Mucosa of rectum (tissue), 2 donors: Measurements from ENCODE around the gene TNRC6C.

Source experiments
- H3K27ac ChIP-seq, 2 donors: one replicate each; pipeline ENCODE4 v1.7.0; 2013; ENCODE audit warnings: inconsistent platforms in 2 of 2, low read depth in 2 of 2, low read length in 2 of 2
- H3K27me3 ChIP-seq, 2 donors: one replicate each; pipeline ENCODE4 v1.7.0; 2013; ENCODE audit warnings: low read length in 2 of 2; ENCODE audit not compliant: control insufficient read depth in 2 of 2, insufficient read depth in 2 of 2
- H3K36me3 ChIP-seq, 2 donors: one replicate each; pipeline ENCODE4 v1.7.0; 2013; ENCODE audit warnings: low read length in 2 of 2; ENCODE audit not compliant: control insufficient read depth in 2 of 2, insufficient read depth in 2 of 2
- H3K4me1 ChIP-seq, 2 donors: one replicate each; pipeline ENCODE4 v1.7.0; 2013; ENCODE audit warnings: low read length in 2 of 2, mild to moderate bottlenecking in 1 of 2; ENCODE audit not compliant: control insufficient read depth in 2 of 2, insufficient read depth in 2 of 2
- H3K4me3 ChIP-seq, 2 donors: one replicate each; pipeline ENCODE4 v1.7.0; 2013; ENCODE audit warnings: low read length in 2 of 2
- H3K9ac ChIP-seq, 2 donors: one replicate each; pipeline ENCODE4 v1.7.0; 2013; ENCODE audit warnings: low read length in 2 of 2, low read depth in 1 of 2, mild to moderate bottlenecking in 1 of 2
- H3K9me3 ChIP-seq, 2 donors: one replicate each; pipeline ENCODE4 v1.7.0; 2013; ENCODE audit warnings: low read length in 2 of 2; ENCODE audit not compliant: control insufficient read depth in 2 of 2
- donor health status: healthy.
- donor health status: Normal muscosa, but diverticular disease.

The TNRC6C gene

DNA sequence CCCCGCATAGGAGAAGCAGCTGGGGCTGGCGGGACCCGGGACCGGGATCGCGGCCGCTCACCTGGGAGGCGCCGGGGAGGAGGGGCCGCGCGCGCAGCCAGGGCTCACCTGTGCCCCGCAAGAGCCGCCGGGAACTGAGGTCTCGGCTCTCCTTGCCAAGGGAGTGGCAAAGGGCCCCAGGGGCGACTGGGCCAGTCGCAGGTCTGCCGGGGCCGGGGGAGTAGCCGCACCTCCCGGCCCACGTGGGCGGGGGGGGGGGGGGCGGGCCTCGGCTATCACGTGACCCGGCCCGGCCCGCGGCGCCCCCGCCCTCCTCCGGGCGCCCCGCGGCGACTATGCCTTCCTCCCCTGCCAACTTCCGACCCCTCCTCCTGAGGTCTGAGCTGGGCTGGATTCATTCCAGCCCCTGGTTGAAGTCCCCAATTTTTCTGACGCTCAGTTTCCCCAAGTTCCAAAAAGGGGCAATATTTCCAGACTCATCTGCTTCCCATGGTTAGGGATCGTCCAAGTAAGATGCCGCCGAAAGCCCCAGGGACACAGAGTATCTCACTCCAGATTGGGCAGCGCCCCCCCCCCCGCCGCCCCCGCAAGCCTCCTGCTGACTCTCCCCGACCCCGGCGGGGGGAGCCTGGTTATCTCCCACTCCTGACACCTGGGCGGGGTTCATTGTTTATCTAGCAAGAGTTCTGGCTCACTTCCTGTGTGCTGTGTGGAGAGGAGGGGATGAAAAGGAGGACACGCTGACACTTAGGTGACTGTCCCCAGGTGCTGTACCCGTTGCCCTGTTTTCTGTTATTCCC lies 170.2 kb downstream of the TNRC6C start, which contains the start of gene TMC6:
Gene TMC6, minus strand, starts transcription at position 205 of the 800 bp plus-strand sequence. CDS start 1,923 bp downstream, outside the sequence.
- peak within 1 kb of the TSS; percentile 76 for H3K4me3 ChIP-seq
- H3K27ac ChIP-seq: peak within 1 kb of the TSS; percentile 86 to 90
- peak within 1 kb of the TSS; percentile 76 to 85 for H3K9ac ChIP-seq
- peaks cover 2 to 8% of the 10 kb centered on the region in 2 donors for H3K36me3 ChIP-seq
- no peaks in the 10 kb centered on the region for H3K27me3 ChIP-seq
- peaks cover 42 to 47% of the 10 kb centered on the region in 2 donors for H3K4me1 ChIP-seq
- no peaks in the 10 kb centered on the region for H3K9me3 ChIP-seq

DNA sequence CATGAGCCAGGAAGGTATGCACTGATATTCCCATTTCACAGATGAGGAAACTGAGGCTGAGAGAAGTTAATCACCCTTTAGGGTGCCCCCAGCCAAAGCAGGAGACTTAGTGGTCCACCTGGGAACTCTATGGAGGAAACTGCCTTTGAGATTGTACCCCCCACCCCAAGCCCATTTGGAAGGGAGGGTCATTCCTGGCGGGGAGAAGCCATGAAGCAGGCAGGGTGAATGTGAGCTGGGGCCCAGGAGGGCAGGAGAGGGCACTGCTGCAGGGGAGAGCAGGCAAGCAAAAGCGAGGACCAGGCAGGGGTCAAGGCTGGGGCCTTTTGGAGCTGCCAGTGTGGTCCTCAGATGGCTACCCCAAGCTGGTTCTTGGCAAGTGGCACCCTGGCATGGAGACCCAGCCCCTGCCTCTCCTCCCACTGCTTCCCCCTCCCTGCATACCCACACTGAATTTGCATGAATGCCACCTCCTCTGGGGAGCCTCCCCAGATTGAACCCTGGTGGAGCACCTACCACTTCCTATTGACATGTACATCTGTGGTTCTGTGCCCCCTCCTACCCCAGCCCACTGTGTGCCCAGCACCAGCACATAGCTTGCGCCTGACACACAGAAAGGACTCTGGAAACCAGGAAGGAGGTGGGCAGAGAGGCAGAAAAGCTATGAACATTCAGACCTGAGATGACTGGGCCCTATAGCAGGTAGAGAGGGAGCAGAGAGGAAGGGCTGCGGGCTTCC lies 171.0 kb downstream of the TNRC6C start:
- H3K27ac ChIP-seq: peak overlapping the region; percentile 48 to 90
- peaks cover 0 to 7% of the 10 kb centered on the region in 2 donors for H3K36me3 ChIP-seq
- H3K4me1 ChIP-seq: peaks cover 44 to 51% of the 10 kb centered on the region in 2 donors
- no peaks in the 10 kb centered on the region for H3K27me3 ChIP-seq
- peak overlapping the region; percentile 3 to 32 for H3K9ac ChIP-seq
- H3K4me3 ChIP-seq: peak overlapping the region; percentile 68 to 76
- H3K9me3 ChIP-seq: no peaks in the 10 kb centered on the region

DNA sequence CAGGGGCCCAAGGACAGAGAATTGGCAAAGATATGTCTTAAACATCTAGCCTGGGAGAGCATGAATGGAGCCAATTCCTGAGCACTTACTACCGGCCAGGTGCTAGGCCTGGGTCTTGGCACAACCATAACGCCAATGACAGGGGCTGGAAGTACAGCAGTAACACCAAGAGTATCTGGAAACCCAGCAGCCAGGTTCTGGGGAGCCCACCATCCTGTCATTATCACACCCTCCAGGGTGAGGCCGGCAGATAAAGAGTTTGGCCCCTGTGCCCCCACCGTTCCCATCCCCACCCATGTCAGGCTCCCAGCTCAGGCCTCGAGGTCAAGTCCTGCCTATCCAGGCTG lies 171.6 kb downstream of the TNRC6C start:
- no peaks in the 10 kb centered on the region for H3K27me3 ChIP-seq
- peaks cover 0 to 6% of the 10 kb centered on the region in 2 donors for H3K36me3 ChIP-seq
- no peaks in the 10 kb centered on the region for H3K9me3 ChIP-seq
- H3K9ac ChIP-seq: no peak overlapping the region
- peak overlapping the region; percentile 41 to 50 for H3K4me3 ChIP-seq
- H3K4me1 ChIP-seq: peaks cover 43 to 48% of the 10 kb centered on the region in 2 donors
- H3K27ac ChIP-seq: peak overlapping the region; percentile 48 to 90

DNA sequence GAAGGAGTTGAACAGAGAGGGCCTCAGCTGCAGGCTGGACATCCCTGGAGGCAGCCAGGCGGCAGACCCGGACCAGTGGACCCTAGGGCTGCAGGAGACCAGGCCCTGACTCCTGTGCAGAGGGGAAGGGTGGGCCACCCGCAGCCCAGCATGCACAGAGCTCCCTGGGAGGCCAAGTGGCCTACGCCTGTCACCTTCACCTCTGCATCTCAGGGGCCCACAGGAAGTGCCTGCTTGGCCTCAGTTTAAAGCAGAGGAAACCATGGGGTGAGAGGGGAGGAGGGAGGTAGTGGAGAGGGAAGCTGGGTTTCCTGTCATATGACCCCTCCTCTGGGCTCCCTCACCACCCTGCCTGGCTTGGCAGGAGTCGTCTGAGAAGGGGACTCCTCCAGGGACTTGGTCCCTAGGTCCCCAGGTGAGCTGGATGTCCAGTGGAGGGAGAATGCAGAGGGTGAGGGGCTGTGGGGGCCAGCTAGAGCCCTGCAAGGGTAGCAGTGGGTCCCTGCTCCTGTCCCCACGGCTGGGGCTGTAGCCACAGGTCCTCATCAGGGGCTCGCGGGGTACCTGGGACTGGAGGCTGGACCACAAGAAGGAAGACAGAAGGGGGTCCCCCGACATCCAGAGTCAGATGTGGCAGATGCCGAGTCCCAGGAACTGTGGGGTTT lies 172.1 kb downstream of the TNRC6C start, which contains the start of gene TMC8:
Gene TMC8, plus strand, starts transcription at position 335 of the 665 bp plus-strand sequence. CDS start 818 bp downstream, outside the sequence.
- H3K4me3 ChIP-seq: peak within 1 kb of the TSS; percentile 41 to 70
- no peaks in the 10 kb centered on the region for H3K9me3 ChIP-seq
- peaks cover 40 to 48% of the 10 kb centered on the region in 2 donors for H3K4me1 ChIP-seq
- H3K27me3 ChIP-seq: no peaks in the 10 kb centered on the region
- peak within 1 kb of the TSS; percentile 48 to 90 for H3K27ac ChIP-seq
- peak within 1 kb of the TSS; percentile 18 to 41 for H3K9ac ChIP-seq
- H3K36me3 ChIP-seq: peaks cover 0 to 7% of the 10 kb centered on the region in 2 donors

DNA sequence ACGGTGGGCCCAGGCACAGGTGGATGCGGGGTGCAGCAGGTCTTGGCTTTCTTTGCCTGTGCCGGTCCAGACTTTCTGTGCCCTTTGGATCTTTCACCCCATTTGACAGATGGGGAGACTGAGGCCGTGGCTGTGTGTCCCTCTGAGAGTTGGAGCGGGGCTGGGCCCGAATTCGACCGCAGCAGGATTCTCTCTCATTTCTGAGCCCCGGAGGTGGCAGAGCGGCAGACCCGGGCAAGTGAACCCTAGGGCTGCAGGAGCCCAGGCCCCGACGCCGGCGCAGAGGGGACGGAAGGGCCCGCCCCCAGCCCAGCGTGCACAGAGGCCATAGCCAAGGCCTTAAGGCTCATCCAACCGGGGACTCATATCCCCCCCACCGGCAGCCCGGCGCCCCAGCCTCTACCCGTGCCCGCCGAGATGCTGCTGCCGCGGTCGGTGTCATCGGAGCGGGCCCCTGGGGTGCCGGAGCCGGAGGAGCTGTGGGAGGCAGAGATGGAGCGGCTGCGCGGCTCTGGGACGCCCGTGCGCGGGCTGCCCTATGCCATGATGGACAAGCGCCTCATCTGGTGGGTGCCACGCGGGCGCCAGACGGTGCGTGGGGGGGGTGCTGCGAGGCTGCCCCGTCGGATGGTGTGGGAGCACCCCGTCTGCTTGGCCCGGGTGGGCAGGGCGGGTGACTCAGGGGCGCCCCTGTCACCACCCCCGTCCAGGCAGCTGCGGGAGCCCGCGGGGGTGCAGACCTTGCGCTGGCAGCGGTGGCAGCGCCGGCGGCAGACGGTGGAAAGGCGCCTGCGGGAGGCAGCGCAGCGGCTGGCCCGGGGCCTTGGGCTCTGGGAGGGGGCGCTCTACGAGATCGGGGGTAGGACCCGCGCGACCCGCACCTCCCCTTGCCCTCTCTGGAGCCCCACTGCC lies 172.9 kb downstream of the TNRC6C start:
- Histone ChIP-seq H3K9me3 (no peaks in the 10 kb centered on the region), H3K4me1 (peaks cover 35 to 41% of the 10 kb centered on the region in 2 donors), H3K36me3 (peaks cover 0 to 7% of the 10 kb centered on the region in 2 donors), H3K27ac (peak overlapping the region; percentile 48 to 90), H3K27me3 (no peaks in the 10 kb centered on the region), H3K9ac (peak overlapping the region; percentile 18 to 41), H3K4me3 (peak overlapping the region; percentile 46 to 70)

DNA sequence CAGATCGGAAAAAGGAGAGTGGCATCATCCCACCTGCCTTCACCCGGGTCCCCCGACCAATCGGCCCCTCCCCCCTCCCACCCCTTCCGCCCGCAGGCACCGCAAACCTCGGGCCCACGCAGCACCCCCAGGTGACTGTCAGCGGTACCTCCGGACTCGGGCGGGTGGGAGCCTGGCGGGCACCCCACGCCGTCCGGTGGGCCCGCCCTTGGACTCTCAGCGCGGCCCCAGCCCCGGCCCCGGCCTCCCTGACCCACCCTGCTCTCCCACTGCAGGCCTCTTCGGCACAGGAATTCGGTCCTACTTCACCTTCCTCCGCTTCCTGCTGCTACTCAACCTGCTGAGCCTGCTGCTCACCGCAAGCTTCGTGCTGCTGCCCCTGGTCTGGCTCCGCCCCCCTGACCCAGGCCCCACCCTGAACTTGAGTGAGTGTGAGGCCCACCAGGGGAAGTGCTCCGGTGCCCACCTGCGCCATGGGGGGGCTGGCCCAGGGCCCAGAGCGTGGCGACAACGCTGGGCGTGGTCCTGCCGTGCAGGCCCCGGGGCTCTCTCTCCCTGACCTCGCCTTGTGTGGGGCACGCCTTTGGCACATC lies 173.7 kb downstream of the TNRC6C start:
- H3K9me3 ChIP-seq: no peaks in the 10 kb centered on the region
- peaks cover 0 to 7% of the 10 kb centered on the region in 2 donors for H3K36me3 ChIP-seq
- H3K4me3 ChIP-seq: peak overlapping the region; percentile 46 to 48
- peak overlapping the region in 1 of 2 donors; percentile 14 for H3K9ac ChIP-seq
- peaks cover 30 to 38% of the 10 kb centered on the region in 2 donors for H3K4me1 ChIP-seq
- peak overlapping the region; percentile 3 to 90 for H3K27ac ChIP-seq
- H3K27me3 ChIP-seq: no peaks in the 10 kb centered on the region

DNA sequence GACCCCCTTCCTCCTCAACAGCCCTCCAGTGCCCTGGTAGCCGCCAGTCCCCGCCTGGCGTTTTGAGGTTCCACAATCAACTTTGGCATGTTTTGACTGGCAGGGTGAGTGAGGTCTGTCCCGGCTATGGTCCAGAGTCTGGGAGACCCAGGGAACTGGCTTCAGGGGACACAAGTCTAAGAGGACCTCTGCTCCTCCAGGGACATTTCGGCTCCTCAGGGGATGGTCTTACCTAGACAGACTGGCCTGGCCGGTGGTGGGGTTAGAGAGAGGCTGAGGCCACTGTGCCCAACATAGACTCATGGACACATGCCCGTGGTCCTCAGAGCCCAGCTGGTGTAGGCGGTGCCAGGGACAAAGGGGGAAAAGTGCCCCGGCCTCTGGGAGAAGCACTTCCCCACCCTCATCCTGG lies 174.3 kb downstream of the TNRC6C start:
- H3K4me1 ChIP-seq: peaks cover 31 to 38% of the 10 kb centered on the region in 2 donors
- H3K27me3 ChIP-seq: no peaks in the 10 kb centered on the region
- H3K36me3 ChIP-seq: peaks cover 0 to 7% of the 10 kb centered on the region in 2 donors
- H3K27ac ChIP-seq: peak overlapping the region in 1 of 2 donors; percentile 90
- no peak overlapping the region for H3K9ac ChIP-seq
- H3K9me3 ChIP-seq: no peaks in the 10 kb centered on the region
- peak overlapping the region; percentile 1 to 48 for H3K4me3 ChIP-seq

DNA sequence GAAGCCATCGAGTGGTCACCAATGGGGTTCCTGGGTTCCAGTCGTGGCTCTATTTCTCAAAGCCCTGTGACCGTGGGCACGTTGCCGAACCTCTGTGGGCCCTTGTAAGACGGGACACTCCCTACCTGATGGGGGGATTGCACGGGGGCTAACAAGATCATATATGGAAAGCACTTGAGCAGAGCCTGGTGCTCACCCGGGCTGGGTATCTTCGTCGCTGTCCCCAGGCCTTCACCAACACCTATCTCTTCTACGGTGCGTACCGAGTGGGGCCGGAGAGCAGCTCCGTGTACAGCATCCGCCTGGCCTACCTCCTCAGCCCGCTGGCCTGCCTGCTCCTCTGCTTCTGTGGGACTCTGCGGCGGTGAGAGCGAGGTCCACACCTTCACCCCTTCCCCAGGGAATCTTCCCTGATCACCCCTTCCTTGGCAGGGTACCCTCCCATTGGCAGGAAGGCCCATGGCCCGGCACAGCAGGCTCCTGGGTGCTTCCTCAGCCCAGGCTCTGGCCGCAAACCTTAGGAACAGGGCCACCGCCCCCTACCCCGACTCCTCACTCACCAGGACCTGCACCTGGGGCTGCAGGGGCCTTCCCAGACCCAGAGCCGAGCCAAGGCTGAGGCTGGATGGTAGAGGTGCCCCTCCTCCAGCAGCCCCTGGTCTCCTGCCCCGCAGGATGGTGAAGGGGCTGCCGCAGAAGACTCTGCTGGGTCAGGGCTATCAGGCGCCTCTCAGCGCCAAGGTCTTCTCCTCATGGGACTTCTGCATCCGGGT lies 174.9 kb downstream of the TNRC6C start:
- Histone ChIP-seq H3K4me3 (peak overlapping the region in 1 of 2 donors; percentile 37), H3K4me1 (peaks cover 29 to 38% of the 10 kb centered on the region in 2 donors), H3K27ac (peak overlapping the region in 1 of 2 donors; percentile 90), H3K27me3 (no peaks in the 10 kb centered on the region), H3K9ac (no peak overlapping the region), H3K36me3 (peaks cover 0 to 7% of the 10 kb centered on the region in 2 donors), H3K9me3 (no peaks in the 10 kb centered on the region)
